Tibial artery (tissue), 4 donors: Measurements from ENCODE around the gene LLPH.

Experiments
- DNase-seq, 2 donors: peaks; one replicate each; pipeline ENCODE4 v3.0.0-alpha.2; 2019
- H3K27ac ChIP-seq, 2 donors: fragments of 200-600 bp; sonication (generic) in 1 of 2; 1 replicate in 1 of 2; 2 replicates in 1 of 2; pipeline ENCODE4 v1.5.1; 2018 to 2019; ENCODE audit warnings: mild to moderate bottlenecking in 1 of 2
- H3K27me3 ChIP-seq, 2 donors: fragments of 200-600 bp; sonication (generic) in 1 of 2; one replicate each; pipeline versions ENCODE4 v1.5.1 to v1.6.0; 2016 to 2019
- H3K36me3 ChIP-seq, 3 donors: fragments of 200-600 bp; sonication (generic) in 2 of 3; one replicate each; pipeline ENCODE4 v1.5.1; 2016 to 2019; ENCODE audit warnings: mild to moderate bottlenecking in 2 of 3
- H3K4me1 ChIP-seq, 4 donors: fragments of 200-600 bp; sonication (generic) in 2 of 4; 1 replicate in 3 of 4; 2 replicates in 1 of 4; pipeline ENCODE4 v1.5.1; 2016 to 2019
- H3K4me3 ChIP-seq, 2 donors: fragments of 200-600 bp; sonication (generic) in 1 of 2; 1 replicate in 1 of 2; 2 replicates in 1 of 2; pipeline ENCODE4 v1.5.1; 2018 to 2019; ENCODE audit warnings: mild to moderate bottlenecking in 2 of 2
- H3K9me3 ChIP-seq, 3 donors: fragments of 200-600 bp; sonication (generic) in 1 of 3; one replicate each; pipeline ENCODE4 v1.5.1; 2016 to 2019
- intact Hi-C: fragments of 100-400 bp; cut with DNase I; formaldehyde crosslinking; loops from one replicate; pipeline ENCODE4 v1.15.0; 2023; ENCODE audit warnings: low total_unique reads
- TF ChIP-seq, protein P1 (sequence below), 2 experiments: fragments of 200-600 bp in 1 of 2; fragments of 450-650 bp in 1 of 2; IDR thresholded peaks; one replicate each; pipeline ENCODE4 v1.5.1; 2017 to 2019; ENCODE audit warnings: antibody characterized with exemption in 2 of 2, mild to moderate bottlenecking in 1 of 2, moderate library complexity in 1 of 2

Gene LLPH

DNA sequence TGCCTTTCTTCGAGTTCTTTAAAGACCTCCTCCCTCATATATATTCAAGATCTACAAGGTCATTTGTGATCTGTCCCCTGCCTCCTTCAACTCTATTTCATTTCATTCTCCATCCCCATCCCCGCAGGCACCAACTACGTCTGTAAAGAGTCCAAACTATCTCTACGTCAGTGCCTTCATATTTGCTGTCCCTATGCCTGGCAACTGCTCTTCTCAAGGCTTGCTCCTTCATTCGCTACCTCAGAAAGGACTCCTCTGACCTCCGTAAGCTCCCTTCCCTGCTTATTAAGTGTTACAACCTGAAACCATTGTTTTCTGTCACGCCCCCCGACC, 650 bp downstream of the LLPH start:
- Histone ChIP-seq H3K4me1 (peaks cover 0 to 22% (median 11%) of the 10 kb centered on the region in 4 donors), H3K27ac (peak overlapping the region; percentile 63 to 66), H3K4me3 (peak overlapping the region; percentile 73 to 78), H3K36me3 (peaks cover 16 to 30% (median 24%) of the 10 kb centered on the region in 3 donors), H3K27me3 (no peaks in the 10 kb centered on the region), H3K9me3 (no peaks in the 10 kb centered on the region)
- TF ChIP-seq, protein P1, sequence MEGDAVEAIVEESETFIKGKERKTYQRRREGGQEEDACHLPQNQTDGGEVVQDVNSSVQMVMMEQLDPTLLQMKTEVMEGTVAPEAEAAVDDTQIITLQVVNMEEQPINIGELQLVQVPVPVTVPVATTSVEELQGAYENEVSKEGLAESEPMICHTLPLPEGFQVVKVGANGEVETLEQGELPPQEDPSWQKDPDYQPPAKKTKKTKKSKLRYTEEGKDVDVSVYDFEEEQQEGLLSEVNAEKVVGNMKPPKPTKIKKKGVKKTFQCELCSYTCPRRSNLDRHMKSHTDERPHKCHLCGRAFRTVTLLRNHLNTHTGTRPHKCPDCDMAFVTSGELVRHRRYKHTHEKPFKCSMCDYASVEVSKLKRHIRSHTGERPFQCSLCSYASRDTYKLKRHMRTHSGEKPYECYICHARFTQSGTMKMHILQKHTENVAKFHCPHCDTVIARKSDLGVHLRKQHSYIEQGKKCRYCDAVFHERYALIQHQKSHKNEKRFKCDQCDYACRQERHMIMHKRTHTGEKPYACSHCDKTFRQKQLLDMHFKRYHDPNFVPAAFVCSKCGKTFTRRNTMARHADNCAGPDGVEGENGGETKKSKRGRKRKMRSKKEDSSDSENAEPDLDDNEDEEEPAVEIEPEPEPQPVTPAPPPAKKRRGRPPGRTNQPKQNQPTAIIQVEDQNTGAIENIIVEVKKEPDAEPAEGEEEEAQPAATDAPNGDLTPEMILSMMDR (IDR thresholded peaks at IDR 0.05), result no peak
- intact Hi-C loops, result no loop called here
- DNase-seq, result no peak

DNA sequence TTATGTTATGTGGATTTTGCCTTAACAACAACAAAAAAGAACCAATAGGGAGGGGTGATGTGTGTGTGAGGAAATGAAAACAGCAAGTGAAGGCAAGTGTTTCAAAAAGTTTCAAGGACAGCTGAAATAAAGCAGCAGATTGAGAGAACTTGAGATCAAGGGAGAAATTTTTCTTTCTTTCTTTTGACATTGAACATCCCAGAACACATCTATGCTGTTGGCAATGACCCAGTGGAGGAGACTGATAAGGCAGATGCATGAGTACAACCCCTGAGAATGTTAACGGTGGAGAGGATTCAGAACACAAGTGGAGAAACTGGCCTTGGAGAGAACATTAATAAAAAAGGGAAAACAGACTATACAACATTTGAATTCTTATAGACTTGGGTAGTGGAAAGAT, 2.9 kb downstream of the LLPH start:
- no peak for DNase-seq
- H3K36me3 ChIP-seq, result peaks cover 39 to 51% (median 45%) of the 10 kb centered on the region in 3 donors
- intact Hi-C loops, result no loop called here
- no peaks in the 10 kb centered on the region for H3K27me3 ChIP-seq
- H3K4me1 ChIP-seq, result peaks cover 0 to 22% (median 11%) of the 10 kb centered on the region in 4 donors
- H3K27ac ChIP-seq, result no peak overlapping the region
- H3K9me3 ChIP-seq, result no peaks in the 10 kb centered on the region
- TF ChIP-seq, protein P1 (IDR thresholded peaks at IDR 0.05), result no peak
- no peak overlapping the region for H3K4me3 ChIP-seq

DNA sequence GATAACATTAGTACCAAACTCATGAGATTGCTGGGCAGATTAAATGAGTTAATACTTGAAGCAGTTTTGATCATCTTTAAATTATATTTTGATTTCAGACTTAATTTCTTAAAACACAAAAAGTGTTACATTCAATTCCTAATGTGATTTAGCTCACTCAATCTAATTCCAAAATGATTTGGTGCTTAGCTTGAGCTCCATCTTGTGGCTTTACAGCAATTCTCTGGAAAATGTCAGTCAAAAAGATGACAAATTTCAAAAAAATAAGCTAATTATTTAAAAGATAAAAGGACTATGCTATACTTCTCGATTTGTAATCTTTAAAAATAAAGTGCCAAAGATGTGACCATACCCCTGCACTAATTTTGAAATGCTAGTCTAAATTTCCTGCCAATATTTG, 10.1 kb downstream of the LLPH start:
- Histone ChIP-seq H3K27me3 (no peaks in the 10 kb centered on the region), H3K27ac (no peak overlapping the region), H3K4me1 (peaks cover 0 to 18% (median 6%) of the 10 kb centered on the region in 4 donors), H3K4me3 (no peak overlapping the region), H3K9me3 (no peaks in the 10 kb centered on the region), H3K36me3 (peaks cover 33 to 36% (median 34%) of the 10 kb centered on the region in 3 donors)
- no peak for DNase-seq
- TF ChIP-seq, protein P1 (IDR thresholded peaks at IDR 0.05), result no peak
- intact Hi-C loops, result no loop called here

DNA sequence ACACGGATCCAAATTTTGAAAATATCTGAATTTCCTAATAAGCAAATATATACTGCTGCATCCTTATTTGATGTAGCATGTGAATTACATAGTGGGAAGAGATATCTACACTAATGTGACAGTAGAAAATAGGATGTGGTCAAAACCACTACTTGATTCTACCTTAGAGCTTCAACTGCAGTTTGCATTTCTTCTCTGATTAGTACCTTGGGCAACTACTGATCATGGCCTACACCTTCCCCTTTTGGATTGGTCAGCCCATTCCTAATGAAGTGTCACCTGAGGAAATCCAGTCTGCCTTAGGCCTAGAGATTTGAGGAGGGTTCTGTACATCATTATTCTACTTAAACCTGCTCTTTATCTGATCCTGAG, 10.7 kb downstream of the LLPH start:
- Histone ChIP-seq H3K9me3 (no peaks in the 10 kb centered on the region), H3K27me3 (no peaks in the 10 kb centered on the region), H3K4me3 (no peak overlapping the region), H3K4me1 (peaks cover 0 to 18% (median 6%) of the 10 kb centered on the region in 4 donors), H3K36me3 (peaks cover 27 to 32% (median 28%) of the 10 kb centered on the region in 3 donors), H3K27ac (no peak overlapping the region)
- TF ChIP-seq, protein P1 (IDR thresholded peaks at IDR 0.05), result no peak
- DNase-seq, result no peak
- intact Hi-C loops, result no loop called here

DNA sequence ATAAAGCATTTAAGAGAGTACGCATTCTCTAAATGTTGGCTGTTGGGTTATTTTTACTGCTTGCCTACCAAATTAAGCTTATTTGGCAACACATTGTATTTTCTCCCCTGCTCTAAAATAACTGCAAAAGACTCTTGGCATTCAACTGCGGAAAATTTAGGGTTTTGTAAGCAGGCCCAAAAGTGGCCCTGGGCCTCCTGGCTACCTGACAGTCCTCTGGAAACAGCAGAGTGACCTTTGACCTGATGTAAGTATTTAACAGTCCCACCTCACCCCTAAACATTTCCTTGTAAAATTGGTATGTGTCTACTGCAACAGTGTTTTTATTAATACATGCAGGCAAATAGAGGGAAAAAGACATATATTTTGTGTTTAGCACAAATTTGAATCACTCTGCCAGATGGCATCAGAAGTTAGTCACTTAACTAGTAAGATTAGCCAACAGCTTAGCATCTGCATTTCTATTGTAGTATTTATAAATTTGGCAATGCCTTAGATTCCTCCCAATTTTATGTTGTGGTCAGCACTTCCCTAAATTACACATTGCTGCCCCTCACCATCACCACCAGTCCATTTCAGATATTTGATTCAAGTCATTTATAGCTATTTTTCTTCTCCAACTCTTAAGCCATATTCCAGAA, 11.2 kb downstream of the LLPH start:
- no peak for DNase-seq
- H3K9me3 ChIP-seq, result no peaks in the 10 kb centered on the region
- intact Hi-C loops, result no loop called here
- no peak overlapping the region for H3K4me3 ChIP-seq
- TF ChIP-seq, protein P1 (IDR thresholded peaks at IDR 0.05), result no peak
- peak overlapping the region in 1 of 2 donors; percentile 28 for H3K27ac ChIP-seq
- peaks cover 0 to 18% (median 6%) of the 10 kb centered on the region in 4 donors for H3K4me1 ChIP-seq
- H3K36me3 ChIP-seq, result peaks cover 22 to 27% (median 23%) of the 10 kb centered on the region in 3 donors
- H3K27me3 ChIP-seq, result no peaks in the 10 kb centered on the region
